GM21529 (cell line): ENCODE data around the gene SERGEF.

Source experiments
- ATAC-seq: cut with Tn5 transposase; IDR thresholded peaks from one replicate; pipeline ENCODE4 v1.9.1; 2021; ENCODE audit not compliant: unreplicated experiment

Gene SERGEF

GRCh38 chr11:17865765-17866428 is 146.9 kb downstream of the SERGEF start:
- no peak for ATAC-seq

GRCh38 chr11:17864478-17864941 is 148.3 kb downstream of the SERGEF start:
- ATAC-seq: peak; percentile 71

DNA sequence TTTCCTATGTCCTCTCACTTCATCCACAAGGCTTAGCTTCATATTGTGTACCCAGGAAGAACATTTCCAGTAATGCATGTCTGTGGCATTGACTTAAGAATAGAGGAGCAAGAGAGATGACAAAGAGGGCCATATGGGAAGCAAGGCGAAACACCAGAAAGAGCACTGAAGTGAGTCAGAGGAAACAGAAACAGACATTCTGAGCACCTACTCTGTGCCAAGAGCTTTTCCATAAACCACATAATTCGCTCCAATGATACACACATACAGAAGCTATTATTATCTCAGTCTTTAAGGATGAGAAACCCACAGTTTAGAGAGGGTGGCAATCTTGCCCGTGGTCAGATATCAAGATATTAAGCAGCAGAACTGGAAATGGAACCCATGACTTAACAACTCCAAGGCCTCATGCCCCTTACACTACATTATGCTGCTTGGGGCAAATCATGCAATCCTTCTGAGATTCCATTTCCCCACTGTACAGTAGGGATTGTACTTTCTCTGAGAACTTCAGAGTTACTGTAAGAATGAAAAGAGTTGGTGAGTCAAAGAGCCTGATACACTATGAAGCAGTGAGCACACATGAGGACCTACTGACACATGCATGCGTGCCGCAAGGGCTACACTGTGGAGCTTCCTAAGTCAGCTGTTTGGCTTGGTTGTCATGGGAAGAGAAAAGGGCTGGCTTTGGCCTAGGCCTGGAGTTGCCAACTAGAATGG is 151.7 kb downstream of the SERGEF start:
- ATAC-seq: no peak

- ATAC-seq: no peak
Measured at GRCh38 chr11:17859552-17859951, 153.3 kb downstream of the SERGEF start.

- ATAC-seq: peak; percentile 76
Measured at GRCh38 chr11:17855531-17856290, 157.1 kb downstream of the SERGEF start.

- no peak for ATAC-seq
Measured at GRCh38 chr11:17853280-17853679, 159.6 kb downstream of the SERGEF start.

DNA sequence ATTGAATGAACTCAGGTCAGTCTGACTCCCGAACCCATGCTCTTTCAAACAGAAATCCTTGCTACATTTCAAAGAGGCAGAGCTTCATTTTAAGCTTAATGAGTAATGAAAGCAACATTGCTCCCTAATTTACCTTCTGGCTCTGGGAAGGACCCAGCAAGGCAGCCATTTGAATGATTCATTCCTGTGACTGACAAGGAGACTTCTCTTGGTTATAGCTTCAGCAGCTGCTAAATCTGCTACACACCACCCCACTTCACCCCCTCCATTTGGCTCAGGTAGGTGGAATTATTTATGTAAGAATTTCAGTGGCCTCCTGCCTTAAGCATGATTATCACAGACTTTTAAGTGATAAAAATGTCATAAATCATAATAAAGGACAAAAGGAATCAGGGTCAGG is 160.6 kb downstream of the SERGEF start:
- ATAC-seq: no peak

DNA sequence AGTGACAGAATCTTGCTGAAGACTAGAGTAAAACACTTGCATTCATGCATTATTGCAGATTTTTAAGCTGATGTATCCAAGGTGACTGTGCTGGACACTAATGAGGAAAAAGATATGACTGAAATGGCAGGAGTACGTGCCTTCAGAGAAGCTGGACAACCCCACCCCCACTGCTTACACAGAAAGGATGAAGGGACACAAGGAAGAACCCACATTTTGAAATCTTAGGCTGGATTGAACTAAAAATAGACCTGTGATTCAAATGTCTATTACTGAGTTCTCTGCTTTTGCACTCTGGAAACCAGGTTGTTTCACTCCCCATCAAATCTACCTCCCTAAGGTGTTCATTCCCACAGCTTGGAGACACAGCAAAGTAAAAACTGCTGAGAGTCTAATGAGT is 161.2 kb downstream of the SERGEF start:
- no peak for ATAC-seq

DNA sequence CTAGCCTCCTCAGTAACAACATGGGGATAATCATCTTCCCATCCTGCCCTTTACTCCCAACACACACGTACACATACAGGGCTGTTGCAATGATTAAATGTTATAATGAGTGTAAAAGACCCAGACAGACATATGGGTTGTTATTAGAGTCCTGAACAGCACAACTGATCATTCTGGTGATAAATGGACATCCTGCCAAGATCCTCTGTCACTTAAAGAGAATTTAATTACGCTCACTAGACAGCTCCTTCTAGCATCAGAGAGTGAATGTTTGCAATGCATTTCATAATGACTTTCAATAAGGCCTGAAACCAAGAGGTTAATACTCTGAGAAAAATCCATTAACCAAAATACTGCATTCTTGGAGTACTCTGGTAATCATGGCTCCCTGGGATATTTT is 162.5 kb downstream of the SERGEF start:
- ATAC-seq: no peak

- no peak for ATAC-seq
Measured at GRCh38 chr11:17848715-17849114, 164.1 kb downstream of the SERGEF start.

GRCh38 chr11:17846852-17847453 is 165.9 kb downstream of the SERGEF start:
- no peak for ATAC-seq

- ATAC-seq: no peak
Measured at GRCh38 chr11:17845431-17845881, 167.4 kb downstream of the SERGEF start.

GRCh38 chr11:17840101-17840548 is 172.7 kb downstream of the SERGEF start:
- ATAC-seq: no peak

GRCh38 chr11:17839450-17839849 is 173.4 kb downstream of the SERGEF start:
- no peak for ATAC-seq

DNA sequence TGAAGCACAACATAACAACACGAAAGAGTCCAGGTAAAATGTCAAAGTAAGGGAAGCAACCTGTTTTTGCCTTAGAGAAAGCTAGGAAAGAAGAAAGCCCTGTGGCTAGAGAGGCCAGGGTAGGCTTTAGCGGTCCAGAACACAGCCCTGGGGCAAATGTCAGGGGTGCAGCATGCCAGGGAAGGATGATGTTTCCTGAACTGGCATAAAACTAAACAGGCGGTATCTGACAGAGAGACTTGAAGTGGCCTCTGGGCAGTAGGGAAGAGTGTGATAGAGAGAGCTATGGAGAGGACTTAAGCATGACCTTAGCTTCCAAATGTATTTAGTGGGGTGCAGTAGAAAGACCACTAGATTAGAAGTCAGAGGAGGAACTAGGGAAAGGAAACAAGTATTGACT is 174.7 kb downstream of the SERGEF start:
- no peak for ATAC-seq

- no peak for ATAC-seq
Measured at GRCh38 chr11:17831883-17832282, 181.0 kb downstream of the SERGEF start.

- ATAC-seq: no peak
Measured at GRCh38 chr11:17831228-17831627, 181.6 kb downstream of the SERGEF start.

- ATAC-seq: no peak
Measured at GRCh38 chr11:17828311-17828751, 184.5 kb downstream of the SERGEF start.

GRCh38 chr11:17827006-17827405 is 185.8 kb downstream of the SERGEF start:
- ATAC-seq: no peak

- ATAC-seq: no peak
Measured at GRCh38 chr11:17822401-17822781, 190.5 kb downstream of the SERGEF start.
